ENCODE results near the gene CEBPG. TPM values are rescaled to one million over a fixed set of nuclear protein-coding genes. Genes with fewer than 3 reads are reported as not detected.

The CEBPG gene
- total and polyA plus RNA-seq, 9 of the 15 experiments (the other 6 are each of a cell fraction or from before 2014, with no cell fraction given) = 9.5 to 34.9 (median 30.9) TPM

DNA sequence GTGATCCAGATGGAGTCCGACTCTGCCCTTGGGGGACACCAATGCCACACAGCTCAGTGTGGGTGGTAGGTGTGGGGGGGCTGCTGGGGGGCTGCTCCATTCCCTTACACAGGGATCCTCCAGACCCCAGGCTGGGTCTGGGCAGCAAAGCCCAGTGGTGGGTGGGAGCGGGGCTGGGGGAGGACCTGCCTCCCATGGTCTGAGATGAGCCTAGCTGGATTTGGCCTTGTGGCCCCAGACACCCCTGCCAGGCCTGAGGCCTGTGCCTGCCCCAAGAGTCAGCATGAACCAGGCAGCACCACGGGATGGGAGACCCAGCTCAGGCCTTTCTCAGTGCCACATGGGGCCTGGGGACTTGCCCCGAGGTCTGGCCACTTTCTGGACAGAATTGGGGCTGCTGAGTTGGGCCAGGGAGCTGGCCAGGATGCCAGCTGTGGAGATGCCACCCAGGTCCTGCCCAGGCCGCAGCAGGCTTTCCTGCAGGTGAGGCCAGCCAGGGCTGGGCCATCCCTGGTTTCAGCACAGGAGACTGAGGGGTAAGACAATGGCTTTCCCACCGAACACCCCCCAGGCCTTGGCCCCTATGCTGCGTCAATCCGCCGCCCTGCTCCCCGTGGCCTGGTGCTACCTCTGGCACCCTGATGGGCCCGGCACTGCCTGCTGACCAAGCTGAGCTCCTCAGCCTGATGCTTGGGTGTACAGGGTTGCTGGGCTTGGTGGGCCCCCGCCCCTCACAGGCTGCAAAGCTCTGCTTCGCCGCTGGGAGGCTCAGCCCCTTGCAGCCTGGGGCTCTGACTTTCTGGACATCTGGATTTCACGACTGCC is 24.2 kb downstream of the CEBPG start:
- CTCF ChIA-PET (ENCODE audit: low intra/inter-chr PET ratio) = no interaction called here
- no TSS peak for BruUV-seq (replicated peaks)
- POLR2A ChIA-PET = interaction anchor here (0.6 to 3.7 kb wide), 7 partner anchors 9 to 37 kb away, joined by 3 to 16 read pairs (median 4); no protein-coding TSS in a partner anchor
- no peak overlapping the region for H3K27ac ChIP-seq (ENCODE audit: extremely low read depth, low read depth, low read length)
- H3K4me2 ChIP-seq (ENCODE audit: insufficient read depth, low read length) = no peak overlapping the region
- ATAC-seq (peak; percentile 87), DNase-seq (ENCODE audit: extremely low read depth in 1 of 4, low spot score in 3 of 4) (peak; percentile 44 to 70 (median 64)), FAIRE-seq (peak; percentile 83)
- no peaks in the 10 kb centered on the region for H3K79me2 ChIP-seq (ENCODE audit: control insufficient read depth, insufficient read depth, low read length)
- H3K4me1 ChIP-seq (replicated peaks in 1 of 2; ENCODE audit: control insufficient read depth in 2 of 2, insufficient read depth in 2 of 2, low read length in 2 of 2) = peaks cover 0 to 52% of the 10 kb centered on the region in 2 experiments; a peak in 2 of 5 replicates
- H2AFZ ChIP-seq (ENCODE audit: low read depth, low read length) = no peak overlapping the region
- H3K9me1 ChIP-seq (ENCODE audit: control insufficient read depth, insufficient read depth, low read length) = no peaks in the 10 kb centered on the region
- intact Hi-C loops (cut with micrococcal nuclease) = no loop called here
- H3K9me3 ChIP-seq (replicated peaks; ENCODE audit: control insufficient read depth, insufficient read depth, low read depth, low read length) = no peaks in the 10 kb centered on the region
- TF ChIP-seq RAD21 (CRISPR knock-in tag; conservative IDR thresholded peaks at IDR 0.05 in 1 of 2, IDR thresholded peaks at IDR 0.05 in 1 of 2) = peak in 1 of 2 experiments; percentile 35; a peak in 2 of 4 replicates
- TF ChIP-seq, protein P1, sequence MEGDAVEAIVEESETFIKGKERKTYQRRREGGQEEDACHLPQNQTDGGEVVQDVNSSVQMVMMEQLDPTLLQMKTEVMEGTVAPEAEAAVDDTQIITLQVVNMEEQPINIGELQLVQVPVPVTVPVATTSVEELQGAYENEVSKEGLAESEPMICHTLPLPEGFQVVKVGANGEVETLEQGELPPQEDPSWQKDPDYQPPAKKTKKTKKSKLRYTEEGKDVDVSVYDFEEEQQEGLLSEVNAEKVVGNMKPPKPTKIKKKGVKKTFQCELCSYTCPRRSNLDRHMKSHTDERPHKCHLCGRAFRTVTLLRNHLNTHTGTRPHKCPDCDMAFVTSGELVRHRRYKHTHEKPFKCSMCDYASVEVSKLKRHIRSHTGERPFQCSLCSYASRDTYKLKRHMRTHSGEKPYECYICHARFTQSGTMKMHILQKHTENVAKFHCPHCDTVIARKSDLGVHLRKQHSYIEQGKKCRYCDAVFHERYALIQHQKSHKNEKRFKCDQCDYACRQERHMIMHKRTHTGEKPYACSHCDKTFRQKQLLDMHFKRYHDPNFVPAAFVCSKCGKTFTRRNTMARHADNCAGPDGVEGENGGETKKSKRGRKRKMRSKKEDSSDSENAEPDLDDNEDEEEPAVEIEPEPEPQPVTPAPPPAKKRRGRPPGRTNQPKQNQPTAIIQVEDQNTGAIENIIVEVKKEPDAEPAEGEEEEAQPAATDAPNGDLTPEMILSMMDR (IDR thresholded peaks at IDR 0.05 in 2 of 3, conservative IDR thresholded peaks at IDR 0.05 in 1 of 3; ENCODE audit: insufficient read depth in 2 of 3, low read depth in 1 of 3, low read length in 3 of 3) = peak; percentile 49 to 69 (median 69)
- TF ChIP-seq PCBP1 (IDR thresholded peaks at IDR 0.05; ENCODE audit: low read depth, low read length, poor library complexity, severe bottlenecking) = peak; percentile 26
- TF ChIP-seq SMC3 (conservative IDR thresholded peaks at IDR 0.05; ENCODE audit: insufficient read depth, low read depth, low read length) = 0 out of 2 replicates have a peak, but pooled peaks have one; percentile 32
- TF ChIP-seq SFPQ (IDR thresholded peaks at IDR 0.05; ENCODE audit: low read depth, low read length) = no peak
- TF ChIP-seq, protein P2, sequence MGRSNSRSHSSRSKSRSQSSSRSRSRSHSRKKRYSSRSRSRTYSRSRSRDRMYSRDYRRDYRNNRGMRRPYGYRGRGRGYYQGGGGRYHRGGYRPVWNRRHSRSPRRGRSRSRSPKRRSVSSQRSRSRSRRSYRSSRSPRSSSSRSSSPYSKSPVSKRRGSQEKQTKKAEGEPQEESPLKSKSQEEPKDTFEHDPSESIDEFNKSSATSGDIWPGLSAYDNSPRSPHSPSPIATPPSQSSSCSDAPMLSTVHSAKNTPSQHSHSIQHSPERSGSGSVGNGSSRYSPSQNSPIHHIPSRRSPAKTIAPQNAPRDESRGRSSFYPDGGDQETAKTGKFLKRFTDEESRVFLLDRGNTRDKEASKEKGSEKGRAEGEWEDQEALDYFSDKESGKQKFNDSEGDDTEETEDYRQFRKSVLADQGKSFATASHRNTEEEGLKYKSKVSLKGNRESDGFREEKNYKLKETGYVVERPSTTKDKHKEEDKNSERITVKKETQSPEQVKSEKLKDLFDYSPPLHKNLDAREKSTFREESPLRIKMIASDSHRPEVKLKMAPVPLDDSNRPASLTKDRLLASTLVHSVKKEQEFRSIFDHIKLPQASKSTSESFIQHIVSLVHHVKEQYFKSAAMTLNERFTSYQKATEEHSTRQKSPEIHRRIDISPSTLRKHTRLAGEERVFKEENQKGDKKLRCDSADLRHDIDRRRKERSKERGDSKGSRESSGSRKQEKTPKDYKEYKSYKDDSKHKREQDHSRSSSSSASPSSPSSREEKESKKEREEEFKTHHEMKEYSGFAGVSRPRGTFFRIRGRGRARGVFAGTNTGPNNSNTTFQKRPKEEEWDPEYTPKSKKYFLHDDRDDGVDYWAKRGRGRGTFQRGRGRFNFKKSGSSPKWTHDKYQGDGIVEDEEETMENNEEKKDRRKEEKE (IDR thresholded peaks at IDR 0.05; ENCODE audit: borderline replicate concordance in 1 of 2, control insufficient read depth in 1 of 2, low read depth in 2 of 2, low read length in 1 of 2) = no peak
- H4K20me1 ChIP-seq (replicated peaks; ENCODE audit: control insufficient read depth, insufficient read depth, low read length) = peaks cover 27% of the 10 kb centered on the region
- H3K4me3 ChIP-seq = no peak overlapping the region
- H3K36me3 ChIP-seq (ENCODE audit: control insufficient read depth, insufficient read depth, low read length) = no peaks in the 10 kb centered on the region
- 20% methylated on average over 13 of the region's 15 CpGs for WGBS (ENCODE audit: insufficient coverage, low coverage, missing lambda C conversion rate)
- H3K9ac ChIP-seq (ENCODE audit: insufficient read depth in 1 of 2, low read depth in 2 of 2, low read length in 2 of 2) = no peak overlapping the region; a peak in 1 of 4 replicates
- in situ Hi-C loops (cut with MboI) = no loop called here
- peaks cover 0 to 21% of the 10 kb centered on the region in 2 experiments; a peak in 2 of 5 replicates for H3K27me3 ChIP-seq (ENCODE audit: control insufficient read depth in 2 of 2, insufficient read depth in 2 of 2, low read length in 2 of 2)

Data from K562 (cell line).